PC-9 (cell line): ENCODE results near the gene INPP5A. TPM values are rescaled to one million over a fixed set of nuclear protein-coding genes. Genes with fewer than 3 reads are reported as not detected.

Experiments
- BruUV-seq: library from RNA; stranded (reverse); fragments of 400-500 nt; replicated peaks from 2 replicates; lab custom pipeline; 2021; lab: Mats Ljungman, UMichigan
- CTCF ChIA-PET: fragments of 300-600 bp; sonication (Branson Sonifier 250); formaldehyde crosslinking; loops from one replicate; lab custom pipeline; 2022; ENCODE audit warnings: antibody characterized with exemption; lab: Charles Lee
- POLR2A ChIA-PET: fragments of 300-600 bp; sonication (Branson Sonifier 250); formaldehyde crosslinking; loops from one replicate; lab custom pipeline; 2022; ENCODE audit warnings: antibody characterized with exemption; ENCODE audit not compliant: unreplicated experiment; lab: Charles Lee
- DNase-seq, 2 experiments: peaks; one replicate each; pipeline versions ENCODE4 v3.0.0 to v3.0.0-alpha.2; 2015 to 2022; ENCODE audit warnings: mixed read lengths in 1 of 2
- H2AFZ ChIP-seq: fragments of 200-600 bp; sonication (generic); 2 replicates; pipeline ENCODE4 v1.8.1; 2017; ENCODE audit warnings: antibody characterized with exemption
- H3F3A ChIP-seq: fragments of 200-600 bp; sonication (generic); 2 replicates; pipeline ENCODE4 v1.8.1; 2017; ENCODE audit warnings: antibody characterized with exemption, mild to moderate bottlenecking, low read depth; ENCODE audit not compliant: insufficient read depth
- H3K27ac ChIP-seq: fragments of 200-600 bp; sonication (generic); 2 replicates; pipeline ENCODE4 v1.6.1; 2016; ENCODE audit warnings: mixed run types
- H3K27me3 ChIP-seq: fragments of 200-600 bp; sonication (generic); 2 replicates; pipeline ENCODE4 v1.6.1; 2016; ENCODE audit warnings: low read depth, mixed run types; ENCODE audit not compliant: insufficient read depth
- H3K36me3 ChIP-seq: fragments of 200-600 bp; sonication (generic); 2 replicates; pipeline ENCODE4 v1.6.1; 2016; ENCODE audit warnings: low read depth, mixed run types
- H3K4me1 ChIP-seq: fragments of 200-600 bp; sonication (generic); replicated peaks from 2 replicates; pipeline ENCODE4 v1.6.1; 2016; ENCODE audit warnings: mixed run types; ENCODE audit not compliant: insufficient read depth
- H3K4me2 ChIP-seq: fragments of 200-600 bp; sonication (generic); 2 replicates; pipeline ENCODE4 v1.6.1; 2017; ENCODE audit warnings: mixed run types
- H3K4me3 ChIP-seq: fragments of 200-600 bp; sonication (generic); 2 replicates; pipeline ENCODE4 v1.6.1; 2016; ENCODE audit warnings: mixed run types
- H3K79me2 ChIP-seq: fragments of 200-600 bp; sonication (generic); 2 replicates; pipeline ENCODE4 v1.6.1; 2017; ENCODE audit warnings: low read depth, mixed run types
- H3K9me2 ChIP-seq: fragments of 200-600 bp; sonication (generic); 2 replicates; pipeline ENCODE4 v1.8.1; 2017; ENCODE audit warnings: mild to moderate bottlenecking; ENCODE audit not compliant: insufficient read depth
- H3K9me3 ChIP-seq: fragments of 200-600 bp; sonication (generic); 2 replicates; pipeline ENCODE4 v1.8.1; 2016; ENCODE audit warnings: low read depth; ENCODE audit not compliant: insufficient read depth
- H4K20me1 ChIP-seq: fragments of 200-600 bp; sonication (generic); 2 replicates; pipeline ENCODE4 v1.8.1; 2017; ENCODE audit not compliant: insufficient read depth
- EZH2 ChIP-seq: fragments of 200-600 bp; sonication (generic); IDR thresholded peaks from 2 replicates; pipeline ENCODE4 v1.8.0; 2017; ENCODE audit warnings: antibody characterized with exemption, low read depth
- intact Hi-C: fragments of 100-400 bp; cut with micrococcal nuclease; formaldehyde crosslinking; loops from one replicate; pipeline ENCODE4 v1.10.0; 2022; ENCODE audit not compliant: unreplicated experiment
- total RNA-seq: library from RNA; stranded (reverse); gene quantifications from 2 replicates; pipeline ENCODE4 v1.2.3, GENCODE V29; 2021
- TF ChIP-seq, protein P1 (sequence below): fragments of 200-600 bp; sonication (generic); conservative IDR thresholded peaks from 2 replicates; pipeline ENCODE4 v1.6.1; 2017; ENCODE audit warnings: mixed run types, antibody characterized with exemption, mild to moderate bottlenecking, moderate library complexity

INPP5A gene
- total RNA-seq, 1 experiment from 2014 or later, result 18.4 TPM

DNA sequence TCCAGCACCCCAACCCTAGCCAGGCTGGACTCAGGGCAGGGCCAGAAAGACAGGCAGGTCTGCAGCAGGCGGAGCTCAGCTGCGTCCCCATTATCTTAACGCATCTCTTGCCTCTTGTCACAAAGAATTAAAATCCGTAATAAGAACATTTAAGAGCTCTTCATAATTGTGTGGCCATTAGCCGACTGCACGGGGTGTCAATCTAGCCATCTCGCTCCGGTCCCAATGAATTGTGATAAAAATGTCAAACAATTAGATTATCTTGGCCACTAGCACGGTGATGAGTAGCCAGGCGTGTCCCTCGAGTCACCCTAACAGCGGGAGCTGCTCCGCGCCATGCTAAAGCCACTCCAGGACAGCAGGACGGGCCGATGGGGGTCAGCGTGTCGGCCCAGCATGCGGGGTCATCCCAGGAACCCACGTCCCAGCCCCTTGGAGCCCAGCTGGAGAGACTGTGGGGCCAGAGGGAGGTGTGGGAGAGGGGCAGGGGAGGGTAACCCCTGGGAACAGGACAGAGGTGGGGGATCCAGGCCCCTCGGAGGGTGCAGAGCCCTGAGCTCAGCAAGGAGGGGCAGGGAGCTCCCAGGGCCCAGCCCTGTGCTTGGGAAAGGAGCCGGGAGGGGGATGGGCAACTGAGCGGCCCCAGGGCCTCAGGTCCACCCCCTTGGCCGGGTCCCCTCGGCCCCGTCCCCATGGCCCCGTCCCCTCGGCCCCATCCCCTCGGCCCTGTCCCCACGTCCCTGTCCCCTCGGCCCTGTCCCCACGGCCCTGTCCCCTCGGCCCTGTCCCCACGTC, 266.0 kb downstream of the INPP5A start:
- Histone ChIP-seq H2AFZ (no peak overlapping the region), H3K4me3 (no peak overlapping the region), H3K9me2 (no peaks in the 10 kb centered on the region), H3K4me1 (no peaks in the 10 kb centered on the region), H3K79me2 (no peaks in the 10 kb centered on the region), H3K27ac (no peak overlapping the region), H3K36me3 (no peaks in the 10 kb centered on the region), H3K4me2 (no peak overlapping the region), H4K20me1 (no peaks in the 10 kb centered on the region), H3F3A (no peaks in the 10 kb centered on the region), H3K9me3 (no peaks in the 10 kb centered on the region), H3K27me3 (peaks cover 3% of the 10 kb centered on the region; the same call in 1 of the 2 replicates)
- no peak for TF ChIP-seq EZH2
- TF ChIP-seq, protein P1, sequence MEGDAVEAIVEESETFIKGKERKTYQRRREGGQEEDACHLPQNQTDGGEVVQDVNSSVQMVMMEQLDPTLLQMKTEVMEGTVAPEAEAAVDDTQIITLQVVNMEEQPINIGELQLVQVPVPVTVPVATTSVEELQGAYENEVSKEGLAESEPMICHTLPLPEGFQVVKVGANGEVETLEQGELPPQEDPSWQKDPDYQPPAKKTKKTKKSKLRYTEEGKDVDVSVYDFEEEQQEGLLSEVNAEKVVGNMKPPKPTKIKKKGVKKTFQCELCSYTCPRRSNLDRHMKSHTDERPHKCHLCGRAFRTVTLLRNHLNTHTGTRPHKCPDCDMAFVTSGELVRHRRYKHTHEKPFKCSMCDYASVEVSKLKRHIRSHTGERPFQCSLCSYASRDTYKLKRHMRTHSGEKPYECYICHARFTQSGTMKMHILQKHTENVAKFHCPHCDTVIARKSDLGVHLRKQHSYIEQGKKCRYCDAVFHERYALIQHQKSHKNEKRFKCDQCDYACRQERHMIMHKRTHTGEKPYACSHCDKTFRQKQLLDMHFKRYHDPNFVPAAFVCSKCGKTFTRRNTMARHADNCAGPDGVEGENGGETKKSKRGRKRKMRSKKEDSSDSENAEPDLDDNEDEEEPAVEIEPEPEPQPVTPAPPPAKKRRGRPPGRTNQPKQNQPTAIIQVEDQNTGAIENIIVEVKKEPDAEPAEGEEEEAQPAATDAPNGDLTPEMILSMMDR, result no peak
- CTCF ChIA-PET, result no interaction called here
- no TSS peak for BruUV-seq
- no peak for DNase-seq
- POLR2A ChIA-PET, result interaction anchor here (0.6 kb wide), 1 partner anchor 9 kb away, joined by 4 read pairs; no protein-coding TSS in a partner anchor
- intact Hi-C loops, result no loop called here

DNA sequence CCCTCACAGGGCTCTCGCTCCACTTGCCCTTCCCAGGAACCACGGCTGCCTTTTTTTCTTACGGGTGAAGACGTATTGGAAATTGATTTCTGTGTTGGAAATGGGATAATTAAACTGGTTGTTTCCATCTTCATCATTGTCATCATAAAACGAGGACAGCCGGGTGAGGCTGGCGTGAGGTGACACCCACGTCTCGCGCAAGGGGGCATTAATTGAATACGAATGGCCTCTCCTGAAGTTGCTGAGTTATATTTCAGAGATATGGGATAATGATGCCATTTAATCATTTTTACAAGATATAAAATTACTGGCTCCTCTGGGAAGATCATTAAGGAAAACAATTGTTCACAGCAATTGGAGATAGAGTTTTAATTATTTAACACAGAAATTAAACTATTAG, 266.7 kb downstream of the INPP5A start:
- no peak overlapping the region for H3K27ac ChIP-seq
- no peaks in the 10 kb centered on the region for H3K4me1 ChIP-seq
- no peaks in the 10 kb centered on the region for H3K79me2 ChIP-seq
- H3K4me3 ChIP-seq, result no peak overlapping the region
- H3K9me3 ChIP-seq, result no peaks in the 10 kb centered on the region
- DNase-seq, result no peak
- no TSS peak for BruUV-seq
- no peaks in the 10 kb centered on the region for H3F3A ChIP-seq
- H3K4me2 ChIP-seq, result no peak overlapping the region
- no peak overlapping the region for H2AFZ ChIP-seq
- peaks cover 7% of the 10 kb centered on the region; the same call in 1 of the 2 replicates for H3K27me3 ChIP-seq
- no peaks in the 10 kb centered on the region for H3K36me3 ChIP-seq
- intact Hi-C loops, result no loop called here
- ChIA-PET CTCF (no interaction called here), POLR2A (no interaction called here)
- H3K9me2 ChIP-seq, result no peaks in the 10 kb centered on the region
- no peak for TF ChIP-seq EZH2
- TF ChIP-seq, protein P1, result no peak
- H4K20me1 ChIP-seq, result no peaks in the 10 kb centered on the region

DNA sequence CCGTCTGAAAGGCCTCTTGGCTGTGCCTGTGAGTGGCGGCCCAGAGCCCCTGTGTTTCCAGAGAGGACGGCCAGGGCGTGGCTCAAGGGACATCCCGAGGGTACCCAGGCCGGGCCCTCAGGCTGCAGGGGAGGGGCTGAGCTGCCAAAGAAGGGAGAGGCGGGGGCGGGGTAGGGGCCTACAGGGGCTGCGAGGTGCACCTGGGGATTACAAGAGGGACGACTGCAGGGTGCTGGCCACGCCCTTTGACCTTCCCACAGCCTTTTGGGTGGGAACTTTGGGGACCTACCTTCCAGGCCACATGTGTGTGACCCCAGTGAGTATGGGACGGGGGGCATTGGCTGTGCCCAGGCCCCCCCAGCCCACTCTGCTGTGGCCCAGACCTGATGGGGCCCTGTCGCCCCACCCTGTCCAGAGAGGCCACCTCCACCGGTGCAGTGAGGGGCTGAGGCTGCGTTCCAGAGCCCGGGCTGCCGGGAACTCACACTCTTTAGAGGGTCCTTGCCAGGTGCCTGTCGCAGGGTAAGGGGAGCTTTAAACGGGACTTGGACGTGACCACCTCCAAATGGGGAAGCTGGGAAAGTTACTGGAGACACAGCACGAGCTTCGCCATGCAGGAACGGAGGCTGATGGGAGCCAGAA, 267.3 kb downstream of the INPP5A start:
- Histone ChIP-seq H3K4me2 (no peak overlapping the region), H3K4me1 (no peaks in the 10 kb centered on the region), H3F3A (no peaks in the 10 kb centered on the region), H3K9me2 (no peaks in the 10 kb centered on the region), H3K36me3 (no peaks in the 10 kb centered on the region), H3K27ac (no peak overlapping the region), H3K9me3 (no peaks in the 10 kb centered on the region), H2AFZ (no peak overlapping the region), H3K4me3 (no peak overlapping the region), H3K79me2 (no peaks in the 10 kb centered on the region), H4K20me1 (no peaks in the 10 kb centered on the region), H3K27me3 (peaks cover 11% of the 10 kb centered on the region; the same call in 1 of the 2 replicates)
- no peak for TF ChIP-seq EZH2
- TF ChIP-seq, protein P1, result no peak
- ChIA-PET POLR2A (no interaction called here), CTCF (no interaction called here)
- BruUV-seq, result no TSS peak
- no peak for DNase-seq
- intact Hi-C loops, result no loop called here
